ENCODE measurements around the gene WWTR1. TPM values are rescaled to one million over a fixed set of nuclear protein-coding genes. Genes with fewer than 3 reads are reported as not detected.

WWTR1 gene
- total RNA-seq, 1 donor from 2014 or later: 0.76 TPM

- intact Hi-C loops (cut with micrococcal nuclease): no loop called here
These were observed 156.3 kb downstream of the WWTR1 start for GRCh38 chr3:149501524-149501923.

- intact Hi-C loops (cut with micrococcal nuclease): no loop called here
These were observed 159.7 kb downstream of the WWTR1 start for GRCh38 chr3:149497966-149498670.

- intact Hi-C loops (cut with micrococcal nuclease): no loop called here
These were observed 160.9 kb downstream of the WWTR1 start for GRCh38 chr3:149496891-149497290.

GRCh38 chr3:149495581-149496125, 162.2 kb downstream of the WWTR1 start:
- intact Hi-C loops (cut with micrococcal nuclease): no loop called here

GRCh38 chr3:149494759-149495580, 162.9 kb downstream of the WWTR1 start:
- intact Hi-C loops (cut with micrococcal nuclease): loop anchor here (1.0 to 5.0 kb wide), 3 partner anchors 222 to 312 kb away; no protein-coding TSS in a partner anchor

GRCh38 chr3:149494022-149494758, 163.6 kb downstream of the WWTR1 start:
- intact Hi-C loops (cut with micrococcal nuclease): loop anchor here (1.0 to 5.0 kb wide), 3 partner anchors 223 to 313 kb away; no protein-coding TSS in a partner anchor

GRCh38 chr3:149493315-149494021, 164.4 kb downstream of the WWTR1 start:
- intact Hi-C loops (cut with micrococcal nuclease): loop anchor here (1.0 to 5.0 kb wide), 3 partner anchors 224 to 314 kb away; no protein-coding TSS in a partner anchor

- intact Hi-C loops (cut with micrococcal nuclease): loop anchor here (5.0 kb wide), 1 partner anchor 317 kb away; no protein-coding TSS in a partner anchor
These were observed 167.4 kb downstream of the WWTR1 start for GRCh38 chr3:149490260-149490971.

- intact Hi-C loops (cut with micrococcal nuclease): loop anchor here (2.0 to 10.0 kb wide), 3 partner anchors 96 to 534 kb away; no protein-coding TSS in a partner anchor
These were observed 168.7 kb downstream of the WWTR1 start for GRCh38 chr3:149489060-149489690.

GRCh38 chr3:149487598-149488197, 170.1 kb downstream of the WWTR1 start:
- intact Hi-C loops (cut with micrococcal nuclease): loop anchor here (2.0 to 10.0 kb wide), 3 partner anchors 95 to 533 kb away; no protein-coding TSS in a partner anchor

- intact Hi-C loops (cut with micrococcal nuclease): loop anchor here (5.0 to 10.0 kb wide), 2 partner anchors 364 to 532 kb away; no protein-coding TSS in a partner anchor
These were observed 171.1 kb downstream of the WWTR1 start for GRCh38 chr3:149486726-149487125.

GRCh38 chr3:149481491-149481890, 176.3 kb downstream of the WWTR1 start:
- intact Hi-C loops (cut with micrococcal nuclease): loop anchor here (10.0 kb wide), 1 partner anchor 527 kb away; no protein-coding TSS in a partner anchor

- intact Hi-C loops (cut with micrococcal nuclease): loop anchor here (10.0 kb wide), 1 partner anchor 526 kb away; no protein-coding TSS in a partner anchor
These were observed 176.8 kb downstream of the WWTR1 start for GRCh38 chr3:149481056-149481455.

- intact Hi-C loops (cut with micrococcal nuclease): loop anchor here (1.0 to 10.0 kb wide), 3 partner anchors 87 to 526 kb away; no protein-coding TSS in a partner anchor
These were observed 177.4 kb downstream of the WWTR1 start for GRCh38 chr3:149480326-149481017.

- intact Hi-C loops (cut with micrococcal nuclease): loop anchor here (1.0 to 10.0 kb wide), 3 partner anchors 86 to 525 kb away; no protein-coding TSS in a partner anchor
These were observed 178.1 kb downstream of the WWTR1 start for GRCh38 chr3:149479621-149480325.

- intact Hi-C loops (cut with micrococcal nuclease): no loop called here
These were observed 181.6 kb downstream of the WWTR1 start for GRCh38 chr3:149476225-149476624.

- intact Hi-C loops (cut with micrococcal nuclease): no loop called here
These were observed 182.3 kb downstream of the WWTR1 start for GRCh38 chr3:149475451-149476060.
